Gastroesophageal sphincter (tissue), 3 donors: ENCODE measurements around the gene KIAA1755.

Experiments
- CTCF ChIP-seq, 4 experiments: fragments of 200-600 bp in 2 of 4; fragments of 450-650 bp in 2 of 4; sonication (generic) in 1 of 4; IDR thresholded peaks; one replicate each; pipeline ENCODE4 v1.5.1; 2017 to 2019; ENCODE audit warnings: antibody characterized with exemption in 4 of 4, mild to moderate bottlenecking in 2 of 4, moderate library complexity in 2 of 4
- POLR2A ChIP-seq, 2 donors: fragments of 450-650 bp; IDR thresholded peaks; one replicate each; pipeline ENCODE4 v1.6.1; 2017; ENCODE audit warnings: antibody characterized with exemption in 2 of 2, mild to moderate bottlenecking in 2 of 2, moderate library complexity in 1 of 2

GRCh38 chr20:38283236-38283635 lies 22.7 kb upstream of the KIAA1755 start:
- no peak for TF ChIP-seq CTCF (IDR thresholded peaks at IDR 0.05)
- TF ChIP-seq POLR2A (IDR thresholded peaks at IDR 0.05), result no peak
